Keratinocyte (primary cell): ENCODE measurements around the gene ACTN1.

ENCODE experiments used
- EZH2 ChIP-seq: IDR thresholded peaks from one replicate; pipeline ENCODE4 v1.6.1; 2012; ENCODE audit warnings: inconsistent platforms, mild to moderate bottlenecking, low read length, moderate library complexity
- TF ChIP-seq, protein P1 (sequence below), 3 experiments: IDR thresholded peaks in 1 of 3; conservative IDR thresholded peaks in 1 of 3; optimal IDR thresholded peaks in 1 of 3; 2 replicates in 2 of 3; 3 replicates in 1 of 3; pipeline versions ENCODE3 to v1.5.1; 2011; ENCODE audit warnings: low read length in 3 of 3, mild to moderate bottlenecking in 3 of 3, moderate library complexity in 2 of 3, control low read depth in 1 of 3, inconsistent platforms in 1 of 3; ENCODE audit not compliant: insufficient read depth in 2 of 3; ENCODE audit errors: extremely low read depth in 1 of 3

DNA sequence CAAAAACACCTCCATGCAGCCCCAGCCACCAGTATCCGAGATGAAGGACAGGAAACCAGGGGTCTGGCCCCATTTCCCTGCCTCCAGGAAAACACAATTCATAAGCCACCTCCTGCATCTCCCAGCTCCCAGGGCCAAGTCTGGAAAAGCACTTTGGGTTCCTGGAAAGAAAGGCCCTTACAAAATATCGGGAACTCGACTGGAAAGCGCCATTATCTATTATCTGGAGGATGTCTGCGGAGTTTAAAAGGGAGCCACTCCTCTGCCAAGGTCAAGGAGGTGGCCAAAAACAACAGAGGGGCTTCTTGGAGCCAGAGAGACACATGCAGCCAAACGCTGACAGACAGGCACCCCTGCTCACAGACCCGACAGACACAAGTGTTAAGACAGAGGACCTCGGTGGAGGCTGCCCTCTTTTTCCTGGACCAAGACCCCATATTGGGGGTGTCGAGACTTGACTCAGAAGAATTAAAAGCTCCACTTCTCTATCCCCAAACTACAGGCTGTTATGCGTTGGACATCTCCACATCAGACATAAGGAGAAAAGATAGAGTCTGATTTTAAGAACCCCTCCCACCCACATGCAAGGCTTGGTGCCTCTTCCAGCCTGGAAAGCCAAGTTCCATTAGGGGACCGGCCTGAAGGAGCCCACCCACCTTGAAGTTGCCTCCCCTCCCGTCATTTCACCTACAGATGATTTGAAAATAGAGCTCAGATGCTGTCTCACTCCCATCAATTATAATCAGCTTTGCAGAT lies 9.6 kb downstream of the ACTN1 start:
- TF ChIP-seq, protein P1, sequence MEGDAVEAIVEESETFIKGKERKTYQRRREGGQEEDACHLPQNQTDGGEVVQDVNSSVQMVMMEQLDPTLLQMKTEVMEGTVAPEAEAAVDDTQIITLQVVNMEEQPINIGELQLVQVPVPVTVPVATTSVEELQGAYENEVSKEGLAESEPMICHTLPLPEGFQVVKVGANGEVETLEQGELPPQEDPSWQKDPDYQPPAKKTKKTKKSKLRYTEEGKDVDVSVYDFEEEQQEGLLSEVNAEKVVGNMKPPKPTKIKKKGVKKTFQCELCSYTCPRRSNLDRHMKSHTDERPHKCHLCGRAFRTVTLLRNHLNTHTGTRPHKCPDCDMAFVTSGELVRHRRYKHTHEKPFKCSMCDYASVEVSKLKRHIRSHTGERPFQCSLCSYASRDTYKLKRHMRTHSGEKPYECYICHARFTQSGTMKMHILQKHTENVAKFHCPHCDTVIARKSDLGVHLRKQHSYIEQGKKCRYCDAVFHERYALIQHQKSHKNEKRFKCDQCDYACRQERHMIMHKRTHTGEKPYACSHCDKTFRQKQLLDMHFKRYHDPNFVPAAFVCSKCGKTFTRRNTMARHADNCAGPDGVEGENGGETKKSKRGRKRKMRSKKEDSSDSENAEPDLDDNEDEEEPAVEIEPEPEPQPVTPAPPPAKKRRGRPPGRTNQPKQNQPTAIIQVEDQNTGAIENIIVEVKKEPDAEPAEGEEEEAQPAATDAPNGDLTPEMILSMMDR (optimal IDR thresholded peaks at IDR 0.05 in 1 of 3, IDR thresholded peaks at IDR 0.05 in 1 of 3, conservative IDR thresholded peaks at IDR 0.05 in 1 of 3; ENCODE audit: extremely low read depth in 1 of 3, insufficient read depth in 2 of 3, low read length in 3 of 3), result no peak
- no peak for TF ChIP-seq EZH2
